ENCODE measurements around the gene ADAMTS17. TPM values are rescaled to one million over a fixed set of nuclear protein-coding genes. Genes with fewer than 3 reads are reported as not detected.

Gene ADAMTS17, protein sequence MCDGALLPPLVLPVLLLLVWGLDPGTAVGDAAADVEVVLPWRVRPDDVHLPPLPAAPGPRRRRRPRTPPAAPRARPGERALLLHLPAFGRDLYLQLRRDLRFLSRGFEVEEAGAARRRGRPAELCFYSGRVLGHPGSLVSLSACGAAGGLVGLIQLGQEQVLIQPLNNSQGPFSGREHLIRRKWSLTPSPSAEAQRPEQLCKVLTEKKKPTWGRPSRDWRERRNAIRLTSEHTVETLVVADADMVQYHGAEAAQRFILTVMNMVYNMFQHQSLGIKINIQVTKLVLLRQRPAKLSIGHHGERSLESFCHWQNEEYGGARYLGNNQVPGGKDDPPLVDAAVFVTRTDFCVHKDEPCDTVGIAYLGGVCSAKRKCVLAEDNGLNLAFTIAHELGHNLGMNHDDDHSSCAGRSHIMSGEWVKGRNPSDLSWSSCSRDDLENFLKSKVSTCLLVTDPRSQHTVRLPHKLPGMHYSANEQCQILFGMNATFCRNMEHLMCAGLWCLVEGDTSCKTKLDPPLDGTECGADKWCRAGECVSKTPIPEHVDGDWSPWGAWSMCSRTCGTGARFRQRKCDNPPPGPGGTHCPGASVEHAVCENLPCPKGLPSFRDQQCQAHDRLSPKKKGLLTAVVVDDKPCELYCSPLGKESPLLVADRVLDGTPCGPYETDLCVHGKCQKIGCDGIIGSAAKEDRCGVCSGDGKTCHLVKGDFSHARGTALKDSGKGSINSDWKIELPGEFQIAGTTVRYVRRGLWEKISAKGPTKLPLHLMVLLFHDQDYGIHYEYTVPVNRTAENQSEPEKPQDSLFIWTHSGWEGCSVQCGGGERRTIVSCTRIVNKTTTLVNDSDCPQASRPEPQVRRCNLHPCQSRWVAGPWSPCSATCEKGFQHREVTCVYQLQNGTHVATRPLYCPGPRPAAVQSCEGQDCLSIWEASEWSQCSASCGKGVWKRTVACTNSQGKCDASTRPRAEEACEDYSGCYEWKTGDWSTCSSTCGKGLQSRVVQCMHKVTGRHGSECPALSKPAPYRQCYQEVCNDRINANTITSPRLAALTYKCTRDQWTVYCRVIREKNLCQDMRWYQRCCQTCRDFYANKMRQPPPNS
- 10 to 100 TPM in 1 of 4 donors, 1 to 10 TPM in 3; 6.0 to 17.6 (median 8.2) TPM for total RNA-seq

GRCh38 chr15:100341750-100342560 lies at the start of gene ADAMTS17:
TSS of gene ADAMTS17 (minus strand) at chr15:100341975. CDS start at chr15:100341899, 76 bp downstream.
- peak; percentile 97 for DNase-seq
- H3K27me3 ChIP-seq: peaks cover 8% of the 10 kb centered on the region
- TF ChIP-seq CTCF (IDR thresholded peaks at IDR 0.05) (peak; percentile 90 to 97 (median 90)), POLR2A (IDR thresholded peaks at IDR 0.05) (peak; percentile 84), POLR2AphosphoS5 (IDR thresholded peaks at IDR 0.05) (peak; percentile 89 to 96 (median 89)), EP300 (IDR thresholded peaks at IDR 0.05; ENCODE audit: low read depth) (no peak)
- 3% methylated on average over 51 of the region's 59 CpGs; no CpG with 5 or more reads in 1 of the 2 donors for WGBS, 2 donors (ENCODE audit: low coverage in 1 of 2)
- in situ Hi-C loops (cut with MboI; ENCODE audit: low pct_ligation_motif_present in 1 of 4, low pct_unique_long_range_greater_than_20kb in 1 of 4, low sequenced_read_pairs in 3 of 4) (loop anchor here in 2 of 4 donors (10.0 to 25.0 kb wide), 2 partner anchors 220 to 233 kb away; no protein-coding TSS in a partner anchor), intact Hi-C loops (cut with DNase I; ENCODE audit: low total_unique reads) (no loop called here)
- H3K36me3 ChIP-seq: no peaks in the 10 kb centered on the region
- no peaks in the 10 kb centered on the region for H3K9me3 ChIP-seq
- H3K4me3 ChIP-seq: peak within 1 kb of the TSS; percentile 25 to 76 (median 62)
- H3K4me1 ChIP-seq: peaks cover 3 to 20% (median 4%) of the 10 kb centered on the region in 4 donors
- H3K27ac ChIP-seq: peak within 1 kb of the TSS; percentile 75 to 81 (median 80)

DNA sequence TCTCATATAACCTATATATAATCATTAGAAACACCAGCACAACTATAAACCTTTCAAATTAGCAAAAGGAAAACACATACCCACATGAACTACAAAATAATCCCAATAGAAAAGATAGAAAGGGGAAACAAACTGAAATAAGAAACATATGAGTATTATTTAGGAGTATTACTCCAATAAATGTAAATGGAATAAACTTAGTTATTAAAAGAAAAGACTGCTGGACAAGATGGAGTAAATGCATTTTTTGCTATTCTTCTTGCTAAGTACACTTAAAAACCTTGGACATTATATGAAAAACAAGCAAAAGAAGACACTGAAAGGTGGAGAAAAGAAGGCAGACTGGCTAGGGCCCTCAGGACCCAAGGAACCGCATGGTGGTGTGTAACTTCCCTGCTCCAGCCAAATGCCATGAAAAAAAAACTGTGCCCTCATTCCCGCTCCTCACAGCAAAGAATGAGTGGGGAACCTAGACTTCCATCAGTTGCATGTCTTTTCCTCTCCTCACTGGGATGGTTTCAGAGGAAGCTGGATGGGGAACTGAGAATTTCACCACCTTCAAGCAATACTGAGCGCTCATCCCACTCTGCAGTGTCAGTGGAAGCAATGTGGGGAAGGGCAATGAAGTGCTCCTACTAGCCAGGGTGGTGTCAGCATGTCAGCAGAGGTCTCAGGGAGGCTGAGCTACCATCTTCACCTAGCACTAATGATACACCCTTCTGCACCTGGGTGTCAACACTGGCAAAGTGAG lies 43.7 kb upstream of the ADAMTS17 start:
- Histone ChIP-seq H3K27me3 (no peaks in the 10 kb centered on the region), H3K4me1 (no peaks in the 10 kb centered on the region), H3K36me3 (no peaks in the 10 kb centered on the region), H3K27ac (no peak overlapping the region), H3K4me3 (no peak overlapping the region), H3K9me3 (peaks cover 4 to 11% of the 10 kb centered on the region in 2 donors)
- 89 to 93% methylated on average over 2 to 3 of the region's 3 CpGs for WGBS, 2 donors (ENCODE audit: low coverage in 1 of 2)
- in situ Hi-C loops (cut with MboI; ENCODE audit: low pct_ligation_motif_present in 1 of 4, low pct_unique_long_range_greater_than_20kb in 1 of 4, low sequenced_read_pairs in 3 of 4) (no loop called here), intact Hi-C loops (cut with DNase I; ENCODE audit: low total_unique reads) (no loop called here)
- TF ChIP-seq EP300 (IDR thresholded peaks at IDR 0.05; ENCODE audit: low read depth) (no peak), POLR2A (IDR thresholded peaks at IDR 0.05) (no peak)
- DNase-seq: no peak

GRCh38 chr15:100384108-100384410 lies 42.3 kb upstream of the ADAMTS17 start:
- TF ChIP-seq EP300 (IDR thresholded peaks at IDR 0.05; ENCODE audit: low read depth) (no peak), CTCF (IDR thresholded peaks at IDR 0.05) (no peak), POLR2AphosphoS5 (IDR thresholded peaks at IDR 0.05) (no peak), POLR2A (IDR thresholded peaks at IDR 0.05) (no peak)
- H3K9me3 ChIP-seq: peaks cover 4 to 11% of the 10 kb centered on the region in 2 donors
- H3K4me1 ChIP-seq: no peaks in the 10 kb centered on the region
- no peak overlapping the region for H3K4me3 ChIP-seq
- no peaks in the 10 kb centered on the region for H3K27me3 ChIP-seq
- H3K36me3 ChIP-seq: no peaks in the 10 kb centered on the region
- H3K27ac ChIP-seq: no peak overlapping the region
- no peak for DNase-seq
- intact Hi-C loops (cut with DNase I; ENCODE audit: low total_unique reads): no loop called here
- 80 to 88% methylated on average over 6 to 10 of the region's 10 CpGs for WGBS, 2 donors (ENCODE audit: low coverage in 1 of 2)
- in situ Hi-C loops (cut with MboI; ENCODE audit: low pct_ligation_motif_present in 1 of 4, low pct_unique_long_range_greater_than_20kb in 1 of 4, low sequenced_read_pairs in 3 of 4): no loop called here
